ENCODE data around the gene ZNF860.
"Not testable (repeated sequence)": the region's sequence is repeated elsewhere in the genome, so short reads cannot be mapped to it uniquely, and the experiment has no call there.

ZNF860 gene

GRCh38 chr3:31962801-31963205 lies 18.7 kb upstream of the ZNF860 start:
- DNase-seq: no peak

DNA sequence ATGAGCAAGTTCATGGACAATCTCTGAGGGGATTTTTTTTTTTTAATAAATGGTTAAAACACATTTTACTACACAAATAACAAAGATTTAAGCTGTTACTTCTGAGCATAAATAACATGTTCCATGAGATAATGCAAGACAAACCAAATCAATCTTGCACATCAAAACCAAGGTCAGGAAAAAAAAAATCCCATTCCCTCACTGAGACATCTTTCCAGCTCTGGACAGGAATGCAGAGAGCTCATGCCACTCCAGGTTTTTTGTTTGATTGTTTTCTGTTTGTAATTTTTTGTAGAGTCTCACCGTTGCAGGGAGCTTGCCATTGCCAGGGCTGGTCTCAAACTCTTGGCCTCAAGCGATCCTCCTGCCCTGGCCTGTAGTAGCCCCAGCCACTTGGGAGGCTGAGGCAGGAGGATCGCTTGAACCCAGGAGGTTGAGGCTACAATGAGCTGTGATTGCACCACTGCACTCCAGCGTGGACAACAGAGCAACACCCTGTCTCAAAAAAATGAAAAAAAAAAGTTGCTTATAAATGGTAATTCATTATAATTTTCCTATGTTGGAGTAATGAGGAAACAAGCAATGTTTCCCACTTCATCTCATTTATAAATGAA lies 14.5 kb upstream of the ZNF860 start:
- no peak for DNase-seq

GRCh38 chr3:31967592-31967991 lies 14.0 kb upstream of the ZNF860 start:
- no peak for DNase-seq

GRCh38 chr3:31968369-31968926 lies 13.1 kb upstream of the ZNF860 start:
- DNase-seq: no peak

DNA sequence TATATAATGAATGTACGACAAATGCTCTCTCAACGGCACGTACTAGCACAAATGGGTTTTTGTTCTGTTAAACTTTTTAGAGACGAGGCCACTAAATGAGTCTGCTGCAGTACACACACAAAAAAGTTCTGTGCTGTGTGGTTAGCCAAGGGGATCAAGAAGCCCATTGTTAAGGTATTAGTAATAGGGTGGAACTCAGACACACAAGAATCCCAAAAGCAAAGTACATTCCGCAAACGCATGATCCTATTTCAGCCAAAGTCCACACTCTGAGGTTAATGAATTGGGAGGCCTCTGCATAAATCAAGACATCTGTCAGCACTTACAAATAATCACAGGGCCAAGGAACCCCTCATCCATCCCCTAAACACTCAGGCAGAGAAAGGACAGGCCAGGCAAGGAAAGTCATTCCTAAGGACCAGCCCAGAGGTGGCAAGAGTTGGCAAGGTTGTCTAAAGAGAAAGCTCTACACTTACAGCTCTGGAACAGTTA lies 12.6 kb upstream of the ZNF860 start:
- DNase-seq: peak; percentile 55

DNA sequence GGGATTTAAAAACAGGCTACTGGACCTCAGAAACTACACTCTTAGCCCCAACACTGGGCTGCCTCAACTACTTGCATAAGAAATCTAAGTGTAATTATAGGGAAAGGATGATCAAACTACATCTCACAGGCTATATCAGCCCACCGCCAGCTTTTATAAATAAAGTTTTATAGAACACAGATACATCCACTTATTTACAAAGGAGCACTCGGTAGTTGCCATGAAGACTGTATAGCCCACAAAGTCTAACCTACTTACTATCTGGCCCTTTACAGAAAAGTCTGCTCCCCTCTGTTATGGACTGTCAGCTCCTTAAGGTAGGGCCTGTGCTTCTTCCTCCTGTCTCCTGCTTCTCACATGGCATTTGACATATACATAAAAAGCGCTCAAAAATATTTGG lies 9.9 kb upstream of the ZNF860 start:
- no peak for DNase-seq

GRCh38 chr3:31973081-31973480 lies 8.5 kb upstream of the ZNF860 start:
- no peak for DNase-seq

- DNase-seq: no peak
Measured at GRCh38 chr3:31973837-31974236, 7.7 kb upstream of the ZNF860 start.

DNA sequence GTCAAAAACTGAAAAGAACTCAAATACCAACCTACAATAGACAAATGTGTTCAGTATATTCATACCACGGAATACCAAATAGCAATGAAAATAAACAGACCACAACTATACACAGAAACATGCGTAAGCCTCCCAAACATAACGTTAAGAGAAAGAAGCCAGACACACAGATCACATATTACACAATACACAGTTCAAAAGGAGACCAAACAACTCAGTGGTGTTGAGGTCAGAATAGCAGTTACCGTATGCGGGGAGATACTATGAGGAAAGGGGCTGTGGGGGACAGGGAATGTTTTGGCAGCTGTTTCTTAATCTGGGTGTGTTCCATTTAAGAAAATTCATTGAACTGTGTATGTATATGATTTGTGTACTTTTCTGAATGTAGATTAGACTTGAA lies 7.1 kb upstream of the ZNF860 start:
- DNase-seq: no peak

- peak; percentile 45 for DNase-seq
Measured at GRCh38 chr3:31974964-31975363, 6.6 kb upstream of the ZNF860 start.

DNA sequence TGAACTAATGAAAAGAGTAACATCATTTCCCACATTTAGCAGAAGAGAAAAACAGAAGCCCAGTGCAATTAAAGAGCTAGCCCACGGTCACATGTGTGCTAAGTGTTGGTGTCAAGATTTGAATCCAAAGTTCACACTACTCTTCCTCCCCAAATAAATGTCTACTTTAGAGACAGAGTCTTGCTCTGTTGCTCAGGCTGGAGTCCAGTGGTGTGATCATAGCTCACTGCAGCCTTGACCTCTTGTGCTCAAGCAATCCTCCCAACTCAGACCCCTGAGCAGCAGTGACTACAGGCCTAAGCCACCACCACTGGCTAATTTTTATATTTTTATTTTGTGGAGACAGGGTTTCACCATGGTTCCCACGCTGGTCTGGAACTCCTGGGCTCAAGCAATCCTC lies 5.2 kb upstream of the ZNF860 start:
- DNase-seq: no peak

GRCh38 chr3:31977736-31978135 lies 3.8 kb upstream of the ZNF860 start:
- DNase-seq: no peak

- DNase-seq: no peak
Measured at GRCh38 chr3:31978553-31978952, 3.0 kb upstream of the ZNF860 start.

- no peak for DNase-seq
Measured at GRCh38 chr3:31979001-31979697, 2.4 kb upstream of the ZNF860 start.

GRCh38 chr3:31980530-31981205 lies 882 bp upstream of the ZNF860 start:
- DNase-seq: peak; percentile 84

DNA sequence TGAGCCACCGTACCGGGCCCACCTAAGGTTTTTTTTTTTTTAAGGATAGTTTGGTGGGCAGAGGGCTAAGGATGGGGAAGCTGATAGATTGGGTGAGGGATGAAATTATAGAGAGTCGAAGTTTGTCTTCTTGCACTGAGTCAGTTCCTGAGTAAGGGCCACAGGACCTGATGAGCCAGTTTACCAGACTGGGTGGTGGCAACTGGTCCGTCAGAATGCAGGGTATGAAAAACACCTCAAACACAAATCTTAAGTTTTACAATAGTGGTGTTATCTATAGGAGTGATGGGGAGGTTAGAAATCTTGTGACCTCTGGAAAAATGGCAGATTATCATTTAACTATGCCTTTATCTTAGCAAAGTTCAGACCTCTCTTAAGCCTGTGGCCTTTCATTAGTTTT lies 2.8 kb downstream of the ZNF860 start:
- no peak for DNase-seq

GRCh38 chr3:31985831-31986230 lies 4.3 kb downstream of the ZNF860 start:
- no peak for DNase-seq

DNA sequence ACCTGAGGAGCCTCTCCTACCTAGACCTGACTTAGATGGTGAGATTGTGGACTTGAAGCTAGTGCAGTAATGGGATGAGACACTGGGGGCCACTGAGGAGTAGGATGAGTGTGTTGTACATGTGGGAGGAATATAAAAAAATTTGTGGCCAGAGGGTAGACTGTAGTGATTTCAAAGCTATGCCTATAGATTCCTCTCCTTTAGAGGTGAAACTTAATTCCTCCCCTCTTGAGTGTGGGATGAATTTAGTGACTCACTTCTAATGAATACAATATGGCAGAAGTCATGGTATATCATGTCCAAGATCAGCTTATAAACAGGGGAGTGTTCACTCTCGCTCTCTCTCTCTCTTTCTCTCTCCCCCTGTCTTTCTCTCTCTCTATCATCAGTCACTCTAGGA lies 6.7 kb downstream of the ZNF860 start:
- DNase-seq: no peak

GRCh38 chr3:31992995-31993394 lies 11.4 kb downstream of the ZNF860 start:
- not testable (repeated sequence) for DNase-seq

DNA sequence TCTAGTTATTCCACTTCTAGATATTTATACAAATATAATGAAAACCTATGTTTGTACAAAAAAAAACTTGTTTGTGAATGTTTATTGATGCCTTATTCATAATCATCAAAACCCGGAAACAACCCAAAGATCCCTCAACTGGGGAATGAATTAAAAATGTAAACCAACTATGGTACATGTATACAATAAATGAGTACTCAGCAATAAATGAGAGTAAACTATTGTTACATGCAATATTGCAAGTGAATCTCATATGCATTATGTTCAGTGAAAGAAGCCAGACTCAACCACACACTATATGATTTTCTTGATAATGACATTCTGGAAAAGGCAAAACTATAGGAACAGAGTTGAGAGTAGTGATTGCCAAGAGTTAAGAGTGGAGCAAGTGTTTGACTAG lies 12.3 kb downstream of the ZNF860 start:
- DNase-seq: no peak

DNA sequence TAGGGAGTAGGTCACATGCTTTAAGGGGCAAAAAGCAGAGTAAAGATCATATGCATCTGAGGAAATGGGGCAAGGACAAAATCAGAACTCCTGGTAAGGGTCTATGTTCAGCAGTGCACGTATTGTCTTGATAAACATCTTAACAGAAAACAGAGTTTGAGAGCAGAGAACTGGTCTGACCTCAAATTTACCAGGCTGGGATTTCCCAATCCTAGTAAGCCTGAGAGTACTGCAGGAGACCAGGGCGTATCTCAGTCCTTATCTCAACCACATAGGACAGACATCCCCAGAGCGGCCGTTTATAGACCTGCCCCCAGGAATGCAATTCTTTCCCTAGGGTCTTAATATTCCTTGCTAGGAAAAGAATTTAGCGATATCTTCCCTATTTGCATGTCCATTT lies 13.5 kb downstream of the ZNF860 start:
- not testable (repeated sequence) for DNase-seq

DNA sequence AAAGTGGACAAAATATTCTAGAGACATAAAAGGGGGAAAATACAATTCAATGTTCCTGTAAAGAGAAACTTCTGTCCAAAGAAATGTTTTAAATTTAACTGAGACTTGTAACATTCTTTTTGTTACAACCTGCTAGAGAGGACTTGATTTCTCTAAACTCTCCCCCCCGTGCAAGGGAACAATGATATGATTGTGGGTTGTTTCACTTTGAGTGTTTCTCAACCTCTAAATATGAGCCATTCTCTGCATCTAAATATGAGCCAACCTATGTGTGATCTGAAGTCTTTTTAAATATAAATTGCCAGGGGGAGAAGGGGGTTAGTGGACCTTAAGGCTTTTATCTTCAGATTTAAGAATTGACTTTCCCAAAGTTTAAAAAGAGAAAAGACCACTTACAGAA lies 14.6 kb downstream of the ZNF860 start:
- no peak for DNase-seq

- no peak for DNase-seq
Measured at GRCh38 chr3:31997500-31997899, 15.9 kb downstream of the ZNF860 start.

GRCh38 chr3:31999907-32000439 lies 18.4 kb downstream of the ZNF860 start:
- DNase-seq: no peak

Measured in eye (tissue), 1 donor.